GM12878 (cell line): ENCODE data around the gene DGKQ. TPM values are rescaled to one million over a fixed set of nuclear protein-coding genes. Genes with fewer than 3 reads are reported as not detected.
"Not testable (repeated sequence)": the region's sequence is repeated elsewhere in the genome, so short reads cannot be mapped to it uniquely, and the experiment has no call there.

Experiments used
- ATAC-seq: fragments of 200-7000 bp; cut with Tn5 transposase; 3 replicates; pipeline ENCODE4 v1.9.1; 2020; ENCODE audit warnings: mild to moderate bottlenecking, moderate library complexity
- BruUV-seq: library from RNA; stranded (reverse); fragments of 400-500 nt; replicated peaks from 2 replicates; lab custom pipeline; 2021; lab: Mats Ljungman, UMichigan
- CTCF ChIA-PET: fragments of 300-600 bp; sonication (Branson Sonifier 250); formaldehyde crosslinking; extraction: SDS; loops from one replicate; lab custom pipeline; 2021; ENCODE audit warnings: inconsistent platforms; lab: Yijun Ruan, JAX
- POLR2A ChIA-PET: fragments of 350-600 bp; formaldehyde crosslinking; extraction: SDS; loops from one replicate; lab custom pipeline; 2021; ENCODE audit warnings: inconsistent platforms; lab: Charles Lee
- RAD21 ChIA-PET: fragments of 300-600 bp; sonication (Branson Sonifier 250); formaldehyde crosslinking; loops from one replicate; lab custom pipeline; 2023; ENCODE audit warnings: antibody characterized with exemption; ENCODE audit not compliant: unreplicated experiment; lab: Charles Lee
- SMC1A ChIA-PET: fragments of 300-600 bp; sonication (Branson Sonifier 250); formaldehyde crosslinking; loops from one replicate; lab custom pipeline; 2023; ENCODE audit not compliant: unreplicated experiment, uncharacterized antibody; lab: Charles Lee
- DNase-seq: peaks from one replicate; pipeline ENCODE4 v3.0.0-alpha.2; 2011; ENCODE audit warnings: low read depth, low spot score
- FAIRE-seq: peaks from 3 replicates; lab custom pipeline; 2011; peaks lifted over from hg19 to GRCh38; lab: Jason Lieb, UNC
- H2AFZ ChIP-seq: 2 replicates; pipeline ENCODE4 v1.6.0; 2011; ENCODE audit warnings: low read depth, low read length, control low read depth; ENCODE audit not compliant: control insufficient read depth
- H3K27ac ChIP-seq: 2 replicates; pipeline ENCODE4 v1.5.1; 2011; ENCODE audit warnings: control low read depth; ENCODE audit not compliant: control insufficient read depth, insufficient read depth
- H3K27me3 ChIP-seq, 2 experiments: replicated peaks in 1 of 2; 2 replicates each; pipeline versions ENCODE4 v1.6.0 to v1.6.1; 2011; ENCODE audit warnings: low read length in 1 of 2; ENCODE audit not compliant: control insufficient read depth in 2 of 2, insufficient read depth in 2 of 2
- H3K36me3 ChIP-seq, 2 experiments: 2 replicates each; pipeline ENCODE4 v1.5.1; 2011; ENCODE audit warnings: low read length in 1 of 2; ENCODE audit not compliant: control insufficient read depth in 2 of 2, insufficient read depth in 2 of 2
- H3K4me1 ChIP-seq: 2 replicates; pipeline ENCODE4 v1.6.1; 2011; ENCODE audit warnings: mild to moderate bottlenecking, low read length, moderate library complexity, mixed read lengths; ENCODE audit not compliant: control insufficient read depth, insufficient read depth
- H3K4me2 ChIP-seq: 2 replicates; pipeline ENCODE4 v1.6.0; 2011; ENCODE audit warnings: control low read depth; ENCODE audit not compliant: control insufficient read depth, insufficient read depth
- H3K4me3 ChIP-seq: fragments of 200-600 bp; sonication (generic); 2 replicates; pipeline ENCODE4 v1.5.1; 2016
- H3K79me2 ChIP-seq: 2 replicates; pipeline ENCODE4 v1.6.0; 2011; ENCODE audit warnings: low read length; ENCODE audit not compliant: control insufficient read depth, insufficient read depth
- H3K9ac ChIP-seq: 2 replicates; pipeline ENCODE4 v1.8.0; 2011; ENCODE audit warnings: low read length, control low read depth, mixed read lengths; ENCODE audit not compliant: control insufficient read depth, insufficient read depth
- H3K9me3 ChIP-seq: replicated peaks from 3 replicates; pipeline ENCODE4 v1.5.1; 2011; ENCODE audit warnings: mild to moderate bottlenecking, low read length; ENCODE audit not compliant: control insufficient read depth, insufficient read depth
- H4K20me1 ChIP-seq: 2 replicates; pipeline ENCODE4 v1.6.0; 2011; ENCODE audit not compliant: control insufficient read depth, insufficient read depth
- ETV6 ChIP-seq, 2 experiments: fragments of 450-650 bp in 1 of 2; IDR thresholded peaks in 1 of 2; conservative IDR thresholded peaks in 1 of 2; 2 replicates each; pipeline ENCODE4 v1.6.1; 2014; ENCODE audit warnings: antibody characterized with exemption in 1 of 2, borderline replicate concordance in 1 of 2, low read depth in 1 of 2, mild to moderate bottlenecking in 1 of 2, moderate library complexity in 1 of 2
- MAX ChIP-seq: IDR thresholded peaks from 2 replicates; pipeline ENCODE4 v1.6.1; 2012; ENCODE audit warnings: low read depth, low read length, improper control_type of control experiment
- MXI1 ChIP-seq: fragments of 150-350 bp; IDR thresholded peaks from 2 replicates; pipeline ENCODE4 v1.6.1; 2011; ENCODE audit warnings: low read depth, mild to moderate bottlenecking, inconsistent platforms, low read length, improper control_type of control experiment
- SIX5 ChIP-seq: IDR thresholded peaks from 2 replicates; pipeline ENCODE4 v1.6.1; 2011; ENCODE audit warnings: mild to moderate bottlenecking, low read depth, low read length, moderate library complexity; ENCODE audit not compliant: severe bottlenecking
- WGBS: methylation state at CpG from one replicate; pipeline ENCODE4 v1.1.6; 2016; ENCODE audit warnings: low lambda C conversion rate; ENCODE audit not compliant: insufficient replicate concordance, insufficient coverage; ENCODE audit errors: missing lambda C conversion rate; 5-methylcytosine and 5-hydroxymethylcytosine counted together
- in situ Hi-C: fragments of 300-500 bp; cut with MboI; formaldehyde crosslinking; loops from 9 replicates; pipeline ENCODE4 v1.14.3; 2018; ENCODE audit warnings: mixed read lengths
- intact Hi-C: fragments of 100-400 bp; cut with micrococcal nuclease; formaldehyde crosslinking; loops from one replicate; pipeline ENCODE4 v1.14.2; 2022; ENCODE audit not compliant: unreplicated experiment
- polyA plus RNA-seq, 11 experiments: library from polyadenylated mRNA; depleted of rRNA in 4 of 11; unstranded in 6 of 11; stranded (reverse) in 5 of 11; fragments of >200 nt; fragmentation: Nextera tagmentation in 4 of 11; fragmentation: Illumina TruSeq in 1 of 11; extraction: Ambion mirVana in 4 of 11; extraction: Trizol in 1 of 11; gene quantifications; 1 replicate in 1 of 11; 2 replicates in 10 of 11; pipeline versions ENCODE4 v1.2.1 to v1.2.3, GENCODE V29; 2011 to 2016; ENCODE audit warnings: inconsistent platforms in 2 of 11, missing spikeins in 2 of 11, low read depth in 1 of 11
- total RNA-seq, 4 experiments: library from RNA; depleted of rRNA in 3 of 4; stranded (reverse); fragments of >200 nt in 3 of 4; fragmentation: Illumina TruSeq in 1 of 4; extraction: Trizol in 1 of 4; gene quantifications; 2 replicates each; pipeline versions ENCODE4 v1.2.1 to v1.2.3, GENCODE V29; 2013 to 2021

The DGKQ gene
- total and polyA plus RNA-seq, 10 of the 15 experiments (the other 5 are each of a cell fraction or from before 2014, with no cell fraction given), result 0.11 to 10.5 (median 1.4) TPM

- BruUV-seq, result no TSS peak
- Histone ChIP-seq H3K27me3 (no peaks in the 10 kb centered on the region), H2AFZ (no peak overlapping the region), H3K36me3 (no peaks in the 10 kb centered on the region), H4K20me1 (no peaks in the 10 kb centered on the region), H3K9ac (no peak overlapping the region), H3K79me2 (no peaks in the 10 kb centered on the region), H3K27ac (no peak overlapping the region), H3K4me2 (no peak overlapping the region), H3K9me3 (no peaks in the 10 kb centered on the region), H3K4me3 (no peak overlapping the region), H3K4me1 (peaks cover 8% of the 10 kb centered on the region; the same call in 1 of the 2 replicates)
- ChIA-PET CTCF (no interaction called here), RAD21 (no interaction called here), POLR2A (no interaction called here), SMC1A (no interaction called here)
- ATAC-seq, result no peak
- intact Hi-C loops (loop anchor here (10.0 kb wide), 1 partner anchor 87 kb away; no protein-coding TSS in a partner anchor), in situ Hi-C loops (no loop called here)
- 69% methylated on average over 17 of the region's 17 CpGs for WGBS
- no peak for TF ChIP-seq ETV6 (conservative IDR thresholded peaks at IDR 0.05 in 1 of 2, IDR thresholded peaks at IDR 0.05 in 1 of 2; ENCODE audit: borderline replicate concordance in 1 of 2, low read depth in 1 of 2)
- TF ChIP-seq MXI1, result no peak
- TF ChIP-seq MAX, result no peak
- no peak for FAIRE-seq
- no peak for DNase-seq
These were observed 8.9 kb upstream of the DGKQ start for GRCh38 chr4:982291-982690.

GRCh38 chr4:978957-979701 lies 5.8 kb upstream of the DGKQ start:
- ChIA-PET CTCF (no interaction called here), SMC1A (no interaction called here), RAD21 (no interaction called here), POLR2A (no interaction called here)
- FAIRE-seq (no peak), DNase-seq (no peak), ATAC-seq (no peak)
- Histone ChIP-seq H3K27me3 (no peaks in the 10 kb centered on the region), H3K79me2 (no peaks in the 10 kb centered on the region), H3K36me3 (no peaks in the 10 kb centered on the region), H3K4me1 (no peaks in the 10 kb centered on the region), H3K9ac (no peak overlapping the region), H3K4me3 (no peak overlapping the region), H2AFZ (no peak overlapping the region), H3K9me3 (no peaks in the 10 kb centered on the region; the same call in 2 of the 3 replicates), H3K4me2 (no peak overlapping the region), H3K27ac (no peak overlapping the region), H4K20me1 (no peaks in the 10 kb centered on the region)
- TF ChIP-seq SIX5, result no peak
- in situ Hi-C loops, result no loop called here
- intact Hi-C loops, result no loop called here
- no TSS peak for BruUV-seq
- 36% methylated on average over 20 of the region's 20 CpGs for WGBS

GRCh38 chr4:976016-976415 lies 2.6 kb upstream of the DGKQ start:
- WGBS, result 71% methylated on average over 10 of the region's 25 CpGs
- DNase-seq, CTCF ChIA-PET, POLR2A ChIA-PET, H3K36me3 ChIP-seq, H3K4me2 ChIP-seq, H3K4me3 ChIP-seq, H3K27me3 ChIP-seq, H3K27ac ChIP-seq, SMC1A ChIA-PET, H3K9ac ChIP-seq, H4K20me1 ChIP-seq, H3K9me3 ChIP-seq, ATAC-seq, H3K79me2 ChIP-seq, intact Hi-C loops, H2AFZ ChIP-seq, BruUV-seq, H3K4me1 ChIP-seq, in situ Hi-C loops, RAD21 ChIA-PET, FAIRE-seq: not testable (repeated sequence)
